ENCODE measurements around the gene CBR4.

The CBR4 gene

GRCh38 chr4:168998596-168998995 lies 11.5 kb downstream of the CBR4 start:
- H3K4me2 ChIP-seq (ENCODE audit: low read length): no peak overlapping the region
- H3K9me2 ChIP-seq (replicated peaks; ENCODE audit: control insufficient read depth, low read length): no peaks in the 10 kb centered on the region
- no peaks in the 10 kb centered on the region for H3F3A ChIP-seq (ENCODE audit: control insufficient read depth, insufficient read depth)
- H3K4me3 ChIP-seq (ENCODE audit: low read length): no peak overlapping the region
- H3K79me2 ChIP-seq (ENCODE audit: control insufficient read depth, low read length): no peaks in the 10 kb centered on the region
- no peaks in the 10 kb centered on the region for H3K9me3 ChIP-seq (ENCODE audit: control insufficient read depth, insufficient read depth, low read length)
- H3K4me1 ChIP-seq (ENCODE audit: control insufficient read depth, low read length): no peaks in the 10 kb centered on the region
- H3K36me3 ChIP-seq (ENCODE audit: control insufficient read depth, low read length): peaks cover 68% of the 10 kb centered on the region
- no peaks in the 10 kb centered on the region for H4K20me1 ChIP-seq (ENCODE audit: control insufficient read depth, insufficient read depth, low read depth, low read length)
- no peaks in the 10 kb centered on the region for H3K27me3 ChIP-seq (ENCODE audit: control insufficient read depth, low read length)
- TF ChIP-seq CTCF (IDR thresholded peaks at IDR 0.05; ENCODE audit: low read depth, low read length, poor library complexity, severe bottlenecking) (no peak), EZH2phosphoT487 (IDR thresholded peaks at IDR 0.05; ENCODE audit: borderline replicate concordance, low read length) (no peak)
- no peak overlapping the region for H3K27ac ChIP-seq (ENCODE audit: low read depth, low read length)

GRCh38 chr4:168995537-168996295 lies 14.3 kb downstream of the CBR4 start:
- Histone ChIP-seq H3K4me3 (ENCODE audit: low read length) (no peak overlapping the region), H3K27ac (ENCODE audit: low read depth, low read length) (no peak overlapping the region), H3K79me2 (ENCODE audit: control insufficient read depth, low read length) (no peaks in the 10 kb centered on the region), H3K27me3 (ENCODE audit: control insufficient read depth, low read length) (no peaks in the 10 kb centered on the region), H3K4me2 (ENCODE audit: low read length) (no peak overlapping the region), H3F3A (ENCODE audit: control insufficient read depth, insufficient read depth) (no peaks in the 10 kb centered on the region), H4K20me1 (ENCODE audit: control insufficient read depth, insufficient read depth, low read depth, low read length) (no peaks in the 10 kb centered on the region), H3K9me2 (replicated peaks; ENCODE audit: control insufficient read depth, low read length) (no peaks in the 10 kb centered on the region), H3K9me3 (ENCODE audit: control insufficient read depth, insufficient read depth, low read length) (no peaks in the 10 kb centered on the region), H3K36me3 (ENCODE audit: control insufficient read depth, low read length) (peaks cover 48% of the 10 kb centered on the region), H3K4me1 (ENCODE audit: control insufficient read depth, low read length) (no peaks in the 10 kb centered on the region)
- TF ChIP-seq EZH2phosphoT487 (IDR thresholded peaks at IDR 0.05; ENCODE audit: borderline replicate concordance, low read length) (no peak), CTCF (IDR thresholded peaks at IDR 0.05; ENCODE audit: low read depth, low read length, poor library complexity, severe bottlenecking) (no peak)

- Histone ChIP-seq H3K36me3 (ENCODE audit: control insufficient read depth, low read length) (peaks cover 42% of the 10 kb centered on the region), H4K20me1 (ENCODE audit: control insufficient read depth, insufficient read depth, low read depth, low read length) (no peaks in the 10 kb centered on the region)
These were observed 15.1 kb downstream of the CBR4 start for GRCh38 chr4:168994958-168995357.

More at GRCh38 chr4:168994958-168995357, 15.1 kb downstream of the CBR4 start:
- Histone ChIP-seq H3K27ac (ENCODE audit: low read depth, low read length) (no peak overlapping the region), H3K4me2 (ENCODE audit: low read length) (no peak overlapping the region), H3K4me3 (ENCODE audit: low read length) (no peak overlapping the region), H3K4me1 (ENCODE audit: control insufficient read depth, low read length) (no peaks in the 10 kb centered on the region), H3K9me3 (ENCODE audit: control insufficient read depth, insufficient read depth, low read length) (no peaks in the 10 kb centered on the region), H3F3A (ENCODE audit: control insufficient read depth, insufficient read depth) (no peaks in the 10 kb centered on the region), H3K9me2 (replicated peaks; ENCODE audit: control insufficient read depth, low read length) (no peaks in the 10 kb centered on the region), H3K79me2 (ENCODE audit: control insufficient read depth, low read length) (no peaks in the 10 kb centered on the region), H3K27me3 (ENCODE audit: control insufficient read depth, low read length) (no peaks in the 10 kb centered on the region)
- TF ChIP-seq EZH2phosphoT487 (IDR thresholded peaks at IDR 0.05; ENCODE audit: borderline replicate concordance, low read length): no peak
- no peak for TF ChIP-seq CTCF (IDR thresholded peaks at IDR 0.05; ENCODE audit: low read depth, low read length, poor library complexity, severe bottlenecking)
